Right atrium auricular region (tissue), 2 donors: ENCODE data around the gene ZRANB3. TPM values are rescaled to one million over a fixed set of nuclear protein-coding genes. Genes with fewer than 3 reads are reported as not detected.

ENCODE experiments used
- DNase-seq: peaks from one replicate; pipeline ENCODE4 v3.0.0-alpha.2; 2019; ENCODE audit warnings: low spot score
- H3K27ac ChIP-seq, 2 donors: fragments of 200-600 bp; sonication (generic); 1 replicate in 1 of 2; 2 replicates in 1 of 2; pipeline ENCODE4 v1.5.1; 2016 to 2019
- H3K27me3 ChIP-seq, 2 donors: fragments of 200-600 bp; sonication (generic); one replicate each; pipeline versions ENCODE4 v1.5.1 to v1.6.0; 2017 to 2019
- H3K36me3 ChIP-seq: fragments of 200-600 bp; sonication (generic); one replicate; pipeline ENCODE4 v1.5.1; 2016
- H3K4me1 ChIP-seq, 2 donors: fragments of 200-600 bp; sonication (generic); one replicate each; pipeline versions ENCODE4 v1.5.1 to v1.6.0; 2017 to 2019
- H3K4me3 ChIP-seq, 2 donors: fragments of 200-600 bp; sonication (generic); 1 replicate in 1 of 2; 2 replicates in 1 of 2; pipeline ENCODE4 v1.5.1; 2017 to 2019; ENCODE audit warnings: mild to moderate bottlenecking in 1 of 2, moderate library complexity in 1 of 2
- H3K9me3 ChIP-seq, 2 donors: fragments of 200-600 bp; sonication (generic); one replicate each; pipeline ENCODE4 v1.5.1; 2019
- total RNA-seq, 2 donors: library from RNA; depleted of rRNA; stranded (reverse); fragments of >200 nt; gene quantifications; one replicate each; pipeline ENCODE4 v1.1.0, GENCODE V29; 2016
- TF ChIP-seq, protein P1 (sequence below), 2 donors: fragments of 200-600 bp; sonication (generic); IDR thresholded peaks; one replicate each; pipeline ENCODE4 v1.5.1; 2019; ENCODE audit warnings: antibody characterized with exemption in 2 of 2

The ZRANB3 gene
- total RNA-seq, 2 donors from 2014 or later: 1.6 to 2.3 TPM

- TF ChIP-seq, protein P1, sequence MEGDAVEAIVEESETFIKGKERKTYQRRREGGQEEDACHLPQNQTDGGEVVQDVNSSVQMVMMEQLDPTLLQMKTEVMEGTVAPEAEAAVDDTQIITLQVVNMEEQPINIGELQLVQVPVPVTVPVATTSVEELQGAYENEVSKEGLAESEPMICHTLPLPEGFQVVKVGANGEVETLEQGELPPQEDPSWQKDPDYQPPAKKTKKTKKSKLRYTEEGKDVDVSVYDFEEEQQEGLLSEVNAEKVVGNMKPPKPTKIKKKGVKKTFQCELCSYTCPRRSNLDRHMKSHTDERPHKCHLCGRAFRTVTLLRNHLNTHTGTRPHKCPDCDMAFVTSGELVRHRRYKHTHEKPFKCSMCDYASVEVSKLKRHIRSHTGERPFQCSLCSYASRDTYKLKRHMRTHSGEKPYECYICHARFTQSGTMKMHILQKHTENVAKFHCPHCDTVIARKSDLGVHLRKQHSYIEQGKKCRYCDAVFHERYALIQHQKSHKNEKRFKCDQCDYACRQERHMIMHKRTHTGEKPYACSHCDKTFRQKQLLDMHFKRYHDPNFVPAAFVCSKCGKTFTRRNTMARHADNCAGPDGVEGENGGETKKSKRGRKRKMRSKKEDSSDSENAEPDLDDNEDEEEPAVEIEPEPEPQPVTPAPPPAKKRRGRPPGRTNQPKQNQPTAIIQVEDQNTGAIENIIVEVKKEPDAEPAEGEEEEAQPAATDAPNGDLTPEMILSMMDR (IDR thresholded peaks at IDR 0.05): no peak
- Histone ChIP-seq H3K36me3 (no peaks in the 10 kb centered on the region), H3K4me1 (no peaks in the 10 kb centered on the region), H3K27me3 (no peaks in the 10 kb centered on the region), H3K4me3 (no peak overlapping the region), H3K27ac (no peak overlapping the region), H3K9me3 (no peaks in the 10 kb centered on the region)
- no peak for DNase-seq
These were observed 273.5 kb downstream of the ZRANB3 start for GRCh38 chr2:135257383-135258090.

DNA sequence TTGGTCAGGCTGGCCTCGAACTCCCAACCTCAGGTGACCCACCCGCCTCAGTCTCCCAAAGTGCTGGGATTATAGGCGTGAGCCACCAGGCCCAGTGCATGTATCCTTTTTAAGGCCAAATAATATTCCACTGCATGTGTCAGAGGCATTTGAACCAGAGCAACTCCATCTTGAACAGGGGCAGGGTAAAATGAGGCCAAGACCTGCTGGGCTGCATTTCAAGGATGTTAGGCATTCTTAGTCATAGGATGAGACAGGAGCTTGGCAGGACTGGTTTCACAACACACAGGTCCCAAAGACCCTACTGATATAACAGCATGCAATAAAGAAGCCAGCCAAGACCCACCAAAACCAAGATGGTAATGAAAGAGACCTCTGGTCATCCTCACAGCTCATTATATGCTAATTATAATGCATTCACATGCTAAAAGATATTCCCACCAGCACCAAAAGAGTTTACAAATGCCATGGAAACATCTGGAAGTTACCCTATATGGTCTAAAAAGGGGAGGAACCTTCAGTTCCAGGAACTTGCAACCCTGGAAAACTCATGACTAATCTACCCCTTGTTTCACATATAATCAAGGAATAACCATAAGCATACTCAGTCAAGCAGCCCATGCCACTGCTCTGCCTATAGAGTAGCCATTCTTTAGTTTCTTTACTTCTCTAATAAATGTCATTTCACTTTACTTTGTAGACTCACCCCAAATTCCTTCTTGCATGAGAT is 274.3 kb downstream of the ZRANB3 start:
- H3K4me3 ChIP-seq: no peak overlapping the region
- H3K4me1 ChIP-seq: no peaks in the 10 kb centered on the region
- no peaks in the 10 kb centered on the region for H3K36me3 ChIP-seq
- H3K27ac ChIP-seq: no peak overlapping the region
- no peaks in the 10 kb centered on the region for H3K27me3 ChIP-seq
- DNase-seq: no peak
- TF ChIP-seq, protein P1 (IDR thresholded peaks at IDR 0.05): no peak
- no peaks in the 10 kb centered on the region for H3K9me3 ChIP-seq

DNA sequence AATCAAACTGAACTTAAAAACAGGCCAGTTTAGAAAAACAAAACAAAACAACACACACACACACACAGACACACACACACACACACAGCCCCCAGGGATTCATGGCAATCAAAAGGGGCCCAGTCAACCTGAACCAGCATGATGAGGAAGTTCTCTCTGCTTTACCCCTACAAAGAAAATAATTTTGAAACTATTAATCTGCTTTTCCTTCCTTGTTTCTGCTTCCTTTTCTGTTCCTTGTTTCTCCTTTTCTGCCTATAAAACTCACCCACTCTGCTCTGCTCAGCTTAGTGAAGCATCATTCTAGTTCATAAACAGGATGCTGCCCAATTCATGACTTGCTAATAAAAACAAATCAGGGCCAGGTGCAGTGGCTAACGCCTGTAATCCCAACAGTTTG is 275.8 kb downstream of the ZRANB3 start:
- TF ChIP-seq, protein P1 (IDR thresholded peaks at IDR 0.05): no peak
- Histone ChIP-seq H3K36me3 (no peaks in the 10 kb centered on the region), H3K9me3 (no peaks in the 10 kb centered on the region), H3K4me1 (no peaks in the 10 kb centered on the region), H3K4me3 (no peak overlapping the region), H3K27me3 (no peaks in the 10 kb centered on the region), H3K27ac (no peak overlapping the region)
- DNase-seq: no peak

DNA sequence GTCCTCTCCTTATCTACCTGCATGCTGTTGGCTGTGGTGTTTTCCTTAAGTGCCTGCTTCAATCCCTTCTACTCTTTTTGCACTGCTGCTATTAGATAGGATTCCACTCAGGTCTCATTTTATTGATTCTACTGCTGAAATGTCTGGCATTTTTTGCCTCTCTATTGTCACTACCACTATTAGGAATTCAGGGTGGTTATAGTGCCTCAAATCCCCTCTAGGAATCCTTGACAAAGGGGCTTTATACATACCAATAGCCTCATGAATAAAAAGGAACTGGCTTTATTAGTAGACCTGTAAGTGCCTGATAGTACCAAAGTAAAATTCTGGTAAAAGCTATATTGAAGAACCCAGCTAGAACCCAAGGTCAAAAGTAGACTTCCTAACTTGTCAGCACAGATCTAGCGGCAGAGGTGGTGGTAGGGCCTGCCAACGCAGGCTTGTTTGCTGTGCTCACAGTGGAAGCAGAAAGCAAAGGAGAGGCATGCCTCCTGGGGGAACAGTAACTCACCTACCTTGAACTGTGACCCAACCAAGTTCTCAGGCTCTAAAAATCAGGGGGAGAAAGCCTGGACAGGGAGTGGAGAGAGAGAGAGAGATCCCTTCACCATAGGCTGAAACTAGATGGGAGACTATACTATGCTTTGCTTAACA is 278.1 kb downstream of the ZRANB3 start:
- DNase-seq: no peak
- Histone ChIP-seq H3K27me3 (no peaks in the 10 kb centered on the region), H3K4me3 (no peak overlapping the region), H3K27ac (no peak overlapping the region), H3K4me1 (no peaks in the 10 kb centered on the region), H3K9me3 (peaks cover 0 to 7% of the 10 kb centered on the region in 2 donors), H3K36me3 (no peaks in the 10 kb centered on the region)
- TF ChIP-seq, protein P1 (IDR thresholded peaks at IDR 0.05): no peak

GRCh38 chr2:135248611-135249010 is 282.4 kb downstream of the ZRANB3 start:
- Histone ChIP-seq H3K9me3 (peaks cover 0 to 7% of the 10 kb centered on the region in 2 donors), H3K4me1 (no peaks in the 10 kb centered on the region), H3K27me3 (no peaks in the 10 kb centered on the region), H3K36me3 (no peaks in the 10 kb centered on the region), H3K4me3 (no peak overlapping the region), H3K27ac (no peak overlapping the region)
- TF ChIP-seq, protein P1 (IDR thresholded peaks at IDR 0.05): no peak
- DNase-seq: no peak
